ENCODE results near the gene ATP6V0C. TPM values are rescaled to one million over a fixed set of nuclear protein-coding genes. Genes with fewer than 3 reads are reported as not detected.

ATP6V0C gene
- total RNA-seq, 6 experiments from 2014 or later: 71.5 to 100 (median 79.4) TPM

GRCh38 chr16:2487903-2488531 lies 25.7 kb upstream of the ATP6V0C start:
- H3K4me3 ChIP-seq: no peak overlapping the region
- H3K4me1 ChIP-seq: peaks cover 0 to 33% (median 9%) of the 10 kb centered on the region in 4 donors
- no peak for TF ChIP-seq POLR2A (IDR thresholded peaks at IDR 0.05)
- TF ChIP-seq CTCF (IDR thresholded peaks at IDR 0.05): no peak
- 81% methylated on average over 7 of the region's 15 CpGs for WGBS (ENCODE audit: insufficient coverage, low coverage, low lambda C conversion rate, missing lambda C conversion rate)
- peaks cover 0 to 4% (median 0%) of the 10 kb centered on the region in 4 donors for H3K36me3 ChIP-seq
- intact Hi-C loops (cut with DNase I): no loop called here
- no peak for ATAC-seq
- H3K27me3 ChIP-seq: no peaks in the 10 kb centered on the region
- H3K9me3 ChIP-seq: no peaks in the 10 kb centered on the region
- H3K27ac ChIP-seq: no peak overlapping the region
- DNase-seq: no peak

- no peak overlapping the region for H3K4me3 ChIP-seq
- TF ChIP-seq CTCF (IDR thresholded peaks at IDR 0.05) (no peak), POLR2A (IDR thresholded peaks at IDR 0.05) (no peak)
- H3K27ac ChIP-seq: no peak overlapping the region
- intact Hi-C loops (cut with DNase I): no loop called here
- DNase-seq (no peak), ATAC-seq (no peak)
- H3K36me3 ChIP-seq: peaks cover 0 to 4% (median 0%) of the 10 kb centered on the region in 4 donors
- H3K27me3 ChIP-seq: no peaks in the 10 kb centered on the region
- WGBS (ENCODE audit: insufficient coverage, low coverage, low lambda C conversion rate, missing lambda C conversion rate): no CpG with 5 or more reads among the region's 16 CpGs
- H3K9me3 ChIP-seq: no peaks in the 10 kb centered on the region
- H3K4me1 ChIP-seq: peaks cover 0 to 18% (median 7%) of the 10 kb centered on the region in 4 donors
Observed at GRCh38 chr16:2489581-2489980, 24.2 kb upstream of the ATP6V0C start.

GRCh38 chr16:2490190-2491105 lies 23.3 kb upstream of the ATP6V0C start:
- TF ChIP-seq POLR2A (IDR thresholded peaks at IDR 0.05): no peak
- TF ChIP-seq CTCF (IDR thresholded peaks at IDR 0.05): no peak
- Histone ChIP-seq H3K4me1 (peaks cover 0 to 9% (median 1%) of the 10 kb centered on the region in 4 donors), H3K27ac (no peak overlapping the region), H3K9me3 (no peaks in the 10 kb centered on the region), H3K4me3 (no peak overlapping the region), H3K27me3 (no peaks in the 10 kb centered on the region), H3K36me3 (peaks cover 0 to 4% (median 0%) of the 10 kb centered on the region in 4 donors)
- no peak for ATAC-seq
- DNase-seq: no peak
- WGBS (ENCODE audit: insufficient coverage, low coverage, low lambda C conversion rate, missing lambda C conversion rate): 80% methylated on average over 3 of the region's 23 CpGs
- intact Hi-C loops (cut with DNase I): loop anchor here in 1 of 2 donors (10.0 kb wide), 1 partner anchor 56 kb away; no protein-coding TSS in a partner anchor

- H3K27ac ChIP-seq: no peak overlapping the region
- WGBS (ENCODE audit: insufficient coverage, low coverage, low lambda C conversion rate, missing lambda C conversion rate): 40% methylated on average over 1 of the region's 13 CpGs
- ATAC-seq (no peak), DNase-seq (no peak)
- TF ChIP-seq POLR2A (IDR thresholded peaks at IDR 0.05) (no peak), CTCF (IDR thresholded peaks at IDR 0.05) (no peak)
- peaks cover 0 to 10% (median 3%) of the 10 kb centered on the region in 4 donors for H3K4me1 ChIP-seq
- H3K27me3 ChIP-seq: no peaks in the 10 kb centered on the region
- no peaks in the 10 kb centered on the region for H3K9me3 ChIP-seq
- peaks cover 0 to 4% (median 0%) of the 10 kb centered on the region in 4 donors for H3K36me3 ChIP-seq
- intact Hi-C loops (cut with DNase I): loop anchor here in 1 of 2 donors (10.0 kb wide), 1 partner anchor 57 kb away; no protein-coding TSS in a partner anchor
- no peak overlapping the region for H3K4me3 ChIP-seq
Observed at GRCh38 chr16:2492292-2492691, 21.5 kb upstream of the ATP6V0C start.
